ENCODE results near the gene LAMB4.

DNA sequence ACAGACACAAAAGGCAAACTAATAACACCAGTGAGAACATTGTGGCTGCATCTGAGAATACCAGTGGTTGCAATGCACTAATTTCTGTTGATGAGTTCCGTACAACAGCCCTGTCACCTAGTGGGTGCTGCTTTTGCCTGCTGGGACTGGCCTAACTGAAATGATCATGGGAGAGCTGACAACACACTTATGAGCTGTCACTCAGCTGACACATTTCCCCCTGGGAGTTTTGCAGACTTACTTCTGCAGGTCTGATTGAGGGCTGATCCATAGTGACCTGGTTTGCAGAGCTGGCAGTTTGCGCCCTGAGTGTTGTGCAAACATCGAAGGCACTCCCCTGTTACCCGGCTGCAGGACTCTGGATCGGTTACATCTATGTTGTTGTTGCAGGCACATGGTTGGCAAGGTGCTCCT is 66.6 kb downstream of the LAMB4 start:
- no peak for TF ChIP-seq POLR2A (IDR thresholded peaks at IDR 0.05)
- TF ChIP-seq, protein P1, sequence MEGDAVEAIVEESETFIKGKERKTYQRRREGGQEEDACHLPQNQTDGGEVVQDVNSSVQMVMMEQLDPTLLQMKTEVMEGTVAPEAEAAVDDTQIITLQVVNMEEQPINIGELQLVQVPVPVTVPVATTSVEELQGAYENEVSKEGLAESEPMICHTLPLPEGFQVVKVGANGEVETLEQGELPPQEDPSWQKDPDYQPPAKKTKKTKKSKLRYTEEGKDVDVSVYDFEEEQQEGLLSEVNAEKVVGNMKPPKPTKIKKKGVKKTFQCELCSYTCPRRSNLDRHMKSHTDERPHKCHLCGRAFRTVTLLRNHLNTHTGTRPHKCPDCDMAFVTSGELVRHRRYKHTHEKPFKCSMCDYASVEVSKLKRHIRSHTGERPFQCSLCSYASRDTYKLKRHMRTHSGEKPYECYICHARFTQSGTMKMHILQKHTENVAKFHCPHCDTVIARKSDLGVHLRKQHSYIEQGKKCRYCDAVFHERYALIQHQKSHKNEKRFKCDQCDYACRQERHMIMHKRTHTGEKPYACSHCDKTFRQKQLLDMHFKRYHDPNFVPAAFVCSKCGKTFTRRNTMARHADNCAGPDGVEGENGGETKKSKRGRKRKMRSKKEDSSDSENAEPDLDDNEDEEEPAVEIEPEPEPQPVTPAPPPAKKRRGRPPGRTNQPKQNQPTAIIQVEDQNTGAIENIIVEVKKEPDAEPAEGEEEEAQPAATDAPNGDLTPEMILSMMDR (IDR thresholded peaks at IDR 0.05) = no peak

Data from body of pancreas (tissue), 4 donors.